ENCODE results near the gene FBXW4. TPM values are rescaled to one million over a fixed set of nuclear protein-coding genes. Genes with fewer than 3 reads are reported as not detected.

The FBXW4 gene
- total and polyA plus RNA-seq, 10 of the 15 experiments (the other 5 are each of a cell fraction or from before 2014, with no cell fraction given): 5.7 to 42.0 (median 27.5) TPM

GRCh38 chr10:101566333-101567164 is 128.4 kb downstream of the FBXW4 start:
- no peaks in the 10 kb centered on the region for H3K79me2 ChIP-seq (ENCODE audit: control insufficient read depth, insufficient read depth, low read length)
- H3K9ac ChIP-seq (ENCODE audit: control insufficient read depth, insufficient read depth, low read length): no peak overlapping the region
- WGBS (ENCODE audit: insufficient coverage, insufficient replicate concordance, low lambda C conversion rate, missing lambda C conversion rate): 17% methylated on average over 39 of the region's 59 CpGs
- peak overlapping the region; percentile 44 for H3K4me2 ChIP-seq (ENCODE audit: control insufficient read depth, insufficient read depth)
- BruUV-seq (replicated peaks): no TSS peak
- no peak for FAIRE-seq
- no peaks in the 10 kb centered on the region for H3K36me3 ChIP-seq (ENCODE audit: control insufficient read depth in 2 of 2, insufficient read depth in 2 of 2, low read length in 1 of 2)
- CTCF ChIA-PET: no interaction called here
- intact Hi-C loops (cut with micrococcal nuclease; ENCODE audit: unreplicated experiment) (loop anchor here (5.0 kb wide), 1 partner anchor 404 kb away; no protein-coding TSS in a partner anchor), in situ Hi-C loops (cut with MboI) (no loop called here)
- H3K27ac ChIP-seq (ENCODE audit: control insufficient read depth, insufficient read depth): no peak overlapping the region
- DNase-seq (ENCODE audit: low read depth, low spot score): no peak
- H2AFZ ChIP-seq (ENCODE audit: control insufficient read depth, low read depth, low read length): peak overlapping the region; percentile 19; the same call in 1 of the 2 replicates
- RAD21 ChIA-PET (ENCODE audit: unreplicated experiment): no interaction called here
- peaks cover 0 to 4% of the 10 kb centered on the region in 2 experiments; a peak in 1 of 4 replicates for H3K27me3 ChIP-seq (replicated peaks in 1 of 2; ENCODE audit: control insufficient read depth in 2 of 2, insufficient read depth in 2 of 2, low read length in 1 of 2)
- ATAC-seq: peak; percentile 58
- no peaks in the 10 kb centered on the region for H4K20me1 ChIP-seq (ENCODE audit: control insufficient read depth, insufficient read depth)
- H3K9me3 ChIP-seq (replicated peaks; ENCODE audit: control insufficient read depth, insufficient read depth, low read length): no peaks in the 10 kb centered on the region
- POLR2A ChIA-PET: no interaction called here
- peak overlapping the region; percentile 44; the same call in 1 of the 2 replicates for H3K4me3 ChIP-seq
- H3K4me1 ChIP-seq (ENCODE audit: control insufficient read depth, insufficient read depth, low read length): peaks cover 5% of the 10 kb centered on the region; the same call in 1 of the 2 replicates
- SMC1A ChIA-PET (ENCODE audit: uncharacterized antibody, unreplicated experiment): no interaction called here
- TF ChIP-seq MYC (IDR thresholded peaks at IDR 0.05; ENCODE audit: insufficient read depth, insufficient read length, insufficient replicate concordance, low read length, severe bottlenecking) (peak; percentile 21), TCF12 (IDR thresholded peaks at IDR 0.05; ENCODE audit: low read depth, low read length) (peak; percentile 20; the same call in 1 of the 2 replicates), ZBTB33 (IDR thresholded peaks at IDR 0.05) (0 out of 2 replicates have a peak, but pooled peaks have one; percentile 18), PKNOX1 (IDR thresholded peaks at IDR 0.05) (peak; percentile 69), SPI1 (IDR thresholded peaks at IDR 0.05; ENCODE audit: borderline replicate concordance, insufficient read depth, low read depth, low read length) (no peak), RUNX3 (IDR thresholded peaks at IDR 0.05; ENCODE audit: low read length) (peak; percentile 20; the same call in 1 of the 2 replicates), ZBTB11 (CRISPR knock-in tag; IDR thresholded peaks at IDR 0.05) (no peak), IKZF2 (IDR thresholded peaks at IDR 0.05) (peak in 1 of 2 experiments; percentile 25; a peak in 1 of 4 replicates), IKZF1 (conservative IDR thresholded peaks at IDR 0.05) (peak; percentile 36), ATF7 (IDR thresholded peaks at IDR 0.05; ENCODE audit: low read depth) (no peak)

Measured in GM12878 (cell line).